Epithelial cell of proximal tubule (primary cell): ENCODE measurements around the gene DCTN2. TPM values are rescaled to one million over a fixed set of nuclear protein-coding genes. Genes with fewer than 3 reads are reported as not detected.

ENCODE experiments used
- DNase-seq: peaks from one replicate; pipeline ENCODE4 v3.0.0-alpha.2; 2011; ENCODE audit warnings: low read depth
- H3K4me3 ChIP-seq: 2 replicates; pipeline ENCODE4 v1.5.1; 2011; ENCODE audit warnings: low read depth, mild to moderate bottlenecking, low read length
- total RNA-seq: library from RNA; depleted of rRNA; stranded (reverse); fragments of >200 nt; gene quantifications from 2 replicates; pipeline ENCODE4 v1.2.3, GENCODE V29; 2015
- TF ChIP-seq, protein P1 (sequence below): conservative IDR thresholded peaks from 2 replicates; pipeline ENCODE4 v1.5.1; 2012; ENCODE audit warnings: low read depth, mild to moderate bottlenecking, low read length

The DCTN2 gene
- total RNA-seq, 1 donor from 2014 or later, result 140 TPM

DNA sequence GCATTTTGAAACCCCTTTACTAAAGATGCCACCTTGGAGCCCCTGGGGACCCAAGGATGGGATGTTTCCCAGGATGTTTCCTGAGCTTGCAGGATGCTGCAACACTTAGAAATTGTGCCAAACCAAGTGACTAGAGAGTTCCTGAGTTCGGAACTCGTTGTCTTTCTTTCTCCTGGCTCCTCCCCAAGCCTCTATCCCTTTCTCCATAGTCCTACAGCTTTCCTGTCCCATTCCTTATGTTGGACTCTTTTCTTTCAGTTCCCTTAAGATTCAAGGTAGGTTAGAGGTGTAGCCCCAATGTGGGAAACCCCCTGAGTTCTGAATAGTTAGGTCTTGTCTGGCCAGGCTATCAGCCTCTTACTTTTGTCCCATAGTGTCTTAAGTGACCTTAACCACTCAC, 1.5 kb upstream of the DCTN2 start:
- no peak for DNase-seq
- TF ChIP-seq, protein P1, sequence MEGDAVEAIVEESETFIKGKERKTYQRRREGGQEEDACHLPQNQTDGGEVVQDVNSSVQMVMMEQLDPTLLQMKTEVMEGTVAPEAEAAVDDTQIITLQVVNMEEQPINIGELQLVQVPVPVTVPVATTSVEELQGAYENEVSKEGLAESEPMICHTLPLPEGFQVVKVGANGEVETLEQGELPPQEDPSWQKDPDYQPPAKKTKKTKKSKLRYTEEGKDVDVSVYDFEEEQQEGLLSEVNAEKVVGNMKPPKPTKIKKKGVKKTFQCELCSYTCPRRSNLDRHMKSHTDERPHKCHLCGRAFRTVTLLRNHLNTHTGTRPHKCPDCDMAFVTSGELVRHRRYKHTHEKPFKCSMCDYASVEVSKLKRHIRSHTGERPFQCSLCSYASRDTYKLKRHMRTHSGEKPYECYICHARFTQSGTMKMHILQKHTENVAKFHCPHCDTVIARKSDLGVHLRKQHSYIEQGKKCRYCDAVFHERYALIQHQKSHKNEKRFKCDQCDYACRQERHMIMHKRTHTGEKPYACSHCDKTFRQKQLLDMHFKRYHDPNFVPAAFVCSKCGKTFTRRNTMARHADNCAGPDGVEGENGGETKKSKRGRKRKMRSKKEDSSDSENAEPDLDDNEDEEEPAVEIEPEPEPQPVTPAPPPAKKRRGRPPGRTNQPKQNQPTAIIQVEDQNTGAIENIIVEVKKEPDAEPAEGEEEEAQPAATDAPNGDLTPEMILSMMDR, result no peak
- no peak overlapping the region for H3K4me3 ChIP-seq

- DNase-seq, result no peak
- no peak overlapping the region for H3K4me3 ChIP-seq
- TF ChIP-seq, protein P1, result no peak
Observed at GRCh38 chr12:57548013-57548315, 972 bp upstream of the DCTN2 start.

DNA sequence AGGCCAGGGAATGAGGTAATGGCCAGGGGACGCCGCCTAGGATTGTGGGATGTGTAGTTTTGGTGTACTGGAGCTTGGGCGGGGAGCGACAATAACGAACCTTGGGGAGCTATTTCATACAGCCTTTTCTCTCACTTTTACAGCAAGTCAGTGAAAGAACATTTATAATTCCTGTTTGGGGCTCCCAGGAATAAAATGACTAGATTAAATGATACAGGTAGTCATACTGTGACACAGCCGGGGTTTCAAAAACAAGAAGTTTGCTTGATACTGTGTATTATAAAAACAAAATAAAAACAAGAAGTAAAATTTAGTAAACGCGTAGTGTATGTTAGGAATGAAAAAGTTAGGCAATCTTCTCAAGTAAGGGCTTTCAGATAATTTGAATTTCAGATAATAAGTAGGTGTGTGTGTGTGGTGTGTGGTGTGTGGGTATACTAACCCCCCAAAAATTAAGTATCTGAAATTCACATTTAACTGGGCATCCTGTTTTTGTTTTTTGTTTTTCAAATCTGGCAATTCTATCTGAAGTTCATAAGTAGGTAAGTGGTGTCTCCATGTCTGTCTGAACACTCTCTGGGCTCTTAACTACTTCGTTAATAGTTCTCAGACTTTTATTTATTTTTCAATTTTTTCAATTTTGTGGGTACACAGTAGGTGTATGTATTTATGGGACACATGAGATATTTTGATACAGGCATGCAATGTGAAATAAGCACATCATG, 458 bp upstream of the DCTN2 start:
- DNase-seq, result no peak
- TF ChIP-seq, protein P1, result no peak
- H3K4me3 ChIP-seq, result peak overlapping the region; percentile 98

GRCh38 chr12:57545809-57546437, 1.1 kb downstream of the DCTN2 start:
- TF ChIP-seq, protein P1, result no peak
- peak; percentile 7 for DNase-seq
- peak overlapping the region; percentile 98 for H3K4me3 ChIP-seq

- no peak overlapping the region for H3K4me3 ChIP-seq
- no peak for DNase-seq
- TF ChIP-seq, protein P1, result no peak
Observed at GRCh38 chr12:57543581-57543980, 3.4 kb downstream of the DCTN2 start.

GRCh38 chr12:57541717-57542116, 5.3 kb downstream of the DCTN2 start:
- TF ChIP-seq, protein P1, result no peak
- H3K4me3 ChIP-seq, result no peak overlapping the region
- no peak for DNase-seq

DNA sequence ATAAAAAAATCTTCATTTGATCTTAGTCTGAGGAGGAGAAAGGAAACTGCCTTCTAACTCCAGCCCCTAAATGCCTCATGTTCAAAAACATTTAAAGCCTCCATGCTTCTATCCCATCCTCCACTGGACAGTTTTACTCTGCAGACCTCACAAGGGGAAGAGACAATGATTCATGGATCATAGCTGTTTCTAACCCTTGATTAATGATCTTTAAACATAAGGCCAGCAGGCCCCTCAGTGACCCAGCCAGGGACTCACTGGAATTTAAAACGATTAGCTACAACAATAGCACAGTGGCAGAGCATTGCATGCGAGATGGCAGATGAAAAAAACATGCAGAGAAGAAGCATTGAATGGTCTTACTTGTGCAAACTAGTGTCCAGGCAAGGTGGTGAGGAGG, 6.0 kb downstream of the DCTN2 start:
- TF ChIP-seq, protein P1, result no peak
- no peak for DNase-seq
- H3K4me3 ChIP-seq, result no peak overlapping the region
